Breast epithelium (tissue), 3 donors: ENCODE data around the gene MGAT4A.
A peak's percentile ranks its signal among the peaks of the same experiment; 100 is the strongest.

ENCODE experiments used
- POLR2A ChIP-seq: fragments of 450-650 bp; IDR thresholded peaks from one replicate; pipeline ENCODE4 v1.6.1; 2016; ENCODE audit warnings: antibody characterized with exemption, mild to moderate bottlenecking, moderate library complexity
- TF ChIP-seq, protein P1 (sequence below), 3 donors: fragments of 450-650 bp; IDR thresholded peaks; one replicate each; pipeline ENCODE4 v1.5.1; 2016 to 2017; ENCODE audit warnings: antibody characterized with exemption in 3 of 3, mild to moderate bottlenecking in 3 of 3, moderate library complexity in 3 of 3

DNA sequence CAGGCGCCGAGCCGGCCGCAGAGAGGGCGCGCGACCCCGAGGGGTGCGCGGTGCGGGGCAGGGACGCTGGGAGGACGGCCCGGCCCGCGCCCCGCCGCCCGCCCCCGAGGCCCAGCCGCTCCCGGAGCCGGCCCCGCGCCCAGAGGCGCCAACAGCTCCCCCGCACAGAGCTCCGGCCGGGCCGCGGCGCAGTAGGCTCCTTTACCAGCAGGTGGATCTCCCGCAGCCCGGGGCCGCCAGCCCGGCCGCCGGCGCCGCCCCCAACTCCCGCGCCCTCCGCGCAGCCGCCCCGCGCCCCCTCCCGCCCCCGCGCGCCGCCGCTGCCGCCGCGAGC, 258 bp downstream of the MGAT4A start:
- TF ChIP-seq, protein P1, sequence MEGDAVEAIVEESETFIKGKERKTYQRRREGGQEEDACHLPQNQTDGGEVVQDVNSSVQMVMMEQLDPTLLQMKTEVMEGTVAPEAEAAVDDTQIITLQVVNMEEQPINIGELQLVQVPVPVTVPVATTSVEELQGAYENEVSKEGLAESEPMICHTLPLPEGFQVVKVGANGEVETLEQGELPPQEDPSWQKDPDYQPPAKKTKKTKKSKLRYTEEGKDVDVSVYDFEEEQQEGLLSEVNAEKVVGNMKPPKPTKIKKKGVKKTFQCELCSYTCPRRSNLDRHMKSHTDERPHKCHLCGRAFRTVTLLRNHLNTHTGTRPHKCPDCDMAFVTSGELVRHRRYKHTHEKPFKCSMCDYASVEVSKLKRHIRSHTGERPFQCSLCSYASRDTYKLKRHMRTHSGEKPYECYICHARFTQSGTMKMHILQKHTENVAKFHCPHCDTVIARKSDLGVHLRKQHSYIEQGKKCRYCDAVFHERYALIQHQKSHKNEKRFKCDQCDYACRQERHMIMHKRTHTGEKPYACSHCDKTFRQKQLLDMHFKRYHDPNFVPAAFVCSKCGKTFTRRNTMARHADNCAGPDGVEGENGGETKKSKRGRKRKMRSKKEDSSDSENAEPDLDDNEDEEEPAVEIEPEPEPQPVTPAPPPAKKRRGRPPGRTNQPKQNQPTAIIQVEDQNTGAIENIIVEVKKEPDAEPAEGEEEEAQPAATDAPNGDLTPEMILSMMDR (IDR thresholded peaks at IDR 0.05), result peak in 1 of 3 donors; percentile 23
- no peak for TF ChIP-seq POLR2A
